Mucosa of rectum (tissue), 2 donors: Measurements from ENCODE around the gene CCDC93.

Source experiments
- H3K27ac ChIP-seq, 2 donors: one replicate each; pipeline ENCODE4 v1.7.0; 2013; ENCODE audit warnings: inconsistent platforms in 2 of 2, low read depth in 2 of 2, low read length in 2 of 2
- H3K27me3 ChIP-seq, 2 donors: one replicate each; pipeline ENCODE4 v1.7.0; 2013; ENCODE audit warnings: low read length in 2 of 2; ENCODE audit not compliant: control insufficient read depth in 2 of 2, insufficient read depth in 2 of 2
- H3K36me3 ChIP-seq, 2 donors: one replicate each; pipeline ENCODE4 v1.7.0; 2013; ENCODE audit warnings: low read length in 2 of 2; ENCODE audit not compliant: control insufficient read depth in 2 of 2, insufficient read depth in 2 of 2
- H3K4me1 ChIP-seq, 2 donors: one replicate each; pipeline ENCODE4 v1.7.0; 2013; ENCODE audit warnings: low read length in 2 of 2, mild to moderate bottlenecking in 1 of 2; ENCODE audit not compliant: control insufficient read depth in 2 of 2, insufficient read depth in 2 of 2
- H3K4me3 ChIP-seq, 2 donors: one replicate each; pipeline ENCODE4 v1.7.0; 2013; ENCODE audit warnings: low read length in 2 of 2
- H3K9ac ChIP-seq, 2 donors: one replicate each; pipeline ENCODE4 v1.7.0; 2013; ENCODE audit warnings: low read length in 2 of 2, low read depth in 1 of 2, mild to moderate bottlenecking in 1 of 2
- H3K9me3 ChIP-seq, 2 donors: one replicate each; pipeline ENCODE4 v1.7.0; 2013; ENCODE audit warnings: low read length in 2 of 2; ENCODE audit not compliant: control insufficient read depth in 2 of 2
- donor health status: healthy.
- donor health status: Normal muscosa, but diverticular disease.

CCDC93 gene

GRCh38 chr2:117945296-117945695, 68.6 kb downstream of the CCDC93 start:
- no peaks in the 10 kb centered on the region for H3K9me3 ChIP-seq
- no peak overlapping the region for H3K27ac ChIP-seq
- peaks cover 87 to 89% of the 10 kb centered on the region in 2 donors for H3K36me3 ChIP-seq

GRCh38 chr2:117944816-117945215, 69.1 kb downstream of the CCDC93 start:
- Histone ChIP-seq H3K4me3 (no peak overlapping the region), H3K9me3 (no peaks in the 10 kb centered on the region), H3K4me1 (no peaks in the 10 kb centered on the region), H3K9ac (no peak overlapping the region), H3K27ac (no peak overlapping the region), H3K36me3 (peaks cover 88 to 90% of the 10 kb centered on the region in 2 donors), H3K27me3 (no peaks in the 10 kb centered on the region)

More at GRCh38 chr2:117945296-117945695, 68.6 kb downstream of the CCDC93 start:
- Histone ChIP-seq H3K4me3 (no peak overlapping the region), H3K27me3 (no peaks in the 10 kb centered on the region), H3K4me1 (no peaks in the 10 kb centered on the region), H3K9ac (no peak overlapping the region)

GRCh38 chr2:117943013-117943672, 70.7 kb downstream of the CCDC93 start:
- peaks cover 88 to 89% of the 10 kb centered on the region in 2 donors for H3K36me3 ChIP-seq
- no peaks in the 10 kb centered on the region for H3K27me3 ChIP-seq
- H3K27ac ChIP-seq, result no peak overlapping the region
- H3K4me3 ChIP-seq, result no peak overlapping the region
- no peaks in the 10 kb centered on the region for H3K4me1 ChIP-seq
- no peak overlapping the region for H3K9ac ChIP-seq
- H3K9me3 ChIP-seq, result no peaks in the 10 kb centered on the region

- no peak overlapping the region for H3K9ac ChIP-seq
- no peak overlapping the region for H3K4me3 ChIP-seq
- H3K27me3 ChIP-seq, result no peaks in the 10 kb centered on the region
- no peaks in the 10 kb centered on the region for H3K9me3 ChIP-seq
- peaks cover 89 to 91% of the 10 kb centered on the region in 2 donors for H3K36me3 ChIP-seq
- no peaks in the 10 kb centered on the region for H3K4me1 ChIP-seq
- H3K27ac ChIP-seq, result no peak overlapping the region
Measured at GRCh38 chr2:117942551-117942950, 71.3 kb downstream of the CCDC93 start.

GRCh38 chr2:117941693-117942092, 72.2 kb downstream of the CCDC93 start:
- no peak overlapping the region for H3K27ac ChIP-seq
- no peaks in the 10 kb centered on the region for H3K27me3 ChIP-seq
- H3K4me3 ChIP-seq, result no peak overlapping the region
- peaks cover 89 to 91% of the 10 kb centered on the region in 2 donors for H3K36me3 ChIP-seq
- no peaks in the 10 kb centered on the region for H3K9me3 ChIP-seq
- H3K4me1 ChIP-seq, result no peaks in the 10 kb centered on the region
- no peak overlapping the region for H3K9ac ChIP-seq

- Histone ChIP-seq H3K27me3 (no peaks in the 10 kb centered on the region), H3K9me3 (no peaks in the 10 kb centered on the region), H3K4me1 (no peaks in the 10 kb centered on the region), H3K36me3 (peaks cover 83 to 90% of the 10 kb centered on the region in 2 donors), H3K4me3 (no peak overlapping the region), H3K27ac (no peak overlapping the region), H3K9ac (no peak overlapping the region)
Measured at GRCh38 chr2:117940436-117940835, 73.4 kb downstream of the CCDC93 start.

GRCh38 chr2:117938611-117939010, 75.3 kb downstream of the CCDC93 start:
- Histone ChIP-seq H3K4me3 (no peak overlapping the region), H3K9ac (no peak overlapping the region), H3K27me3 (no peaks in the 10 kb centered on the region), H3K27ac (no peak overlapping the region), H3K36me3 (peaks cover 82 to 90% of the 10 kb centered on the region in 2 donors), H3K9me3 (no peaks in the 10 kb centered on the region), H3K4me1 (no peaks in the 10 kb centered on the region)

GRCh38 chr2:117936871-117937428, 76.9 kb downstream of the CCDC93 start:
- H3K36me3 ChIP-seq, result peaks cover 86 to 95% of the 10 kb centered on the region in 2 donors
- no peak overlapping the region for H3K27ac ChIP-seq
- H3K27me3 ChIP-seq, result no peaks in the 10 kb centered on the region
- H3K4me1 ChIP-seq, result no peaks in the 10 kb centered on the region
- H3K9me3 ChIP-seq, result no peaks in the 10 kb centered on the region
- H3K4me3 ChIP-seq, result no peak overlapping the region
- no peak overlapping the region for H3K9ac ChIP-seq

- no peak overlapping the region for H3K9ac ChIP-seq
- H3K36me3 ChIP-seq, result peaks cover 85 to 94% of the 10 kb centered on the region in 2 donors
- H3K9me3 ChIP-seq, result no peaks in the 10 kb centered on the region
- no peaks in the 10 kb centered on the region for H3K27me3 ChIP-seq
- no peaks in the 10 kb centered on the region for H3K4me1 ChIP-seq
- no peak overlapping the region for H3K27ac ChIP-seq
- no peak overlapping the region for H3K4me3 ChIP-seq
Measured at GRCh38 chr2:117935954-117936353, 77.9 kb downstream of the CCDC93 start.

GRCh38 chr2:117935456-117935855, 78.4 kb downstream of the CCDC93 start:
- no peaks in the 10 kb centered on the region for H3K27me3 ChIP-seq
- H3K27ac ChIP-seq, result no peak overlapping the region
- peaks cover 85 to 94% of the 10 kb centered on the region in 2 donors for H3K36me3 ChIP-seq
- no peaks in the 10 kb centered on the region for H3K9me3 ChIP-seq
- no peak overlapping the region for H3K9ac ChIP-seq
- no peaks in the 10 kb centered on the region for H3K4me1 ChIP-seq
- H3K4me3 ChIP-seq, result no peak overlapping the region
